ENCODE measurements around the gene FDX1.

Gene FDX1

GRCh38 chr11:110431051-110431672 lies 1.4 kb downstream of the FDX1 start:
- no peak for DNase-seq (ENCODE audit: low read depth in 2 of 3, low spot score in 2 of 3)

- no peak for DNase-seq (ENCODE audit: low read depth in 2 of 3, low spot score in 2 of 3)
Observed at GRCh38 chr11:110431674-110432073, 1.9 kb downstream of the FDX1 start.

GRCh38 chr11:110432713-110433392 lies 3.1 kb downstream of the FDX1 start:
- no peak for DNase-seq (ENCODE audit: low read depth in 2 of 3, low spot score in 2 of 3)

GRCh38 chr11:110433393-110434333 lies 3.9 kb downstream of the FDX1 start:
- DNase-seq (ENCODE audit: low read depth in 2 of 3, low spot score in 2 of 3), result no peak

GRCh38 chr11:110434952-110435779 lies 5.4 kb downstream of the FDX1 start:
- DNase-seq (ENCODE audit: low read depth in 2 of 3, low spot score in 2 of 3), result no peak

GRCh38 chr11:110435780-110436717 lies 6.3 kb downstream of the FDX1 start:
- no peak for DNase-seq (ENCODE audit: low read depth in 2 of 3, low spot score in 2 of 3)

GRCh38 chr11:110438017-110438416 lies 8.3 kb downstream of the FDX1 start:
- no peak for DNase-seq (ENCODE audit: low read depth in 2 of 3, low spot score in 2 of 3)

GRCh38 chr11:110445437-110445836 lies 15.7 kb downstream of the FDX1 start:
- no peak for DNase-seq (ENCODE audit: low read depth in 2 of 3, low spot score in 2 of 3)

GRCh38 chr11:110446061-110446460 lies 16.3 kb downstream of the FDX1 start:
- no peak for DNase-seq (ENCODE audit: low read depth in 2 of 3, low spot score in 2 of 3)

GRCh38 chr11:110446594-110446993 lies 16.8 kb downstream of the FDX1 start:
- no peak for DNase-seq (ENCODE audit: low read depth in 2 of 3, low spot score in 2 of 3)

GRCh38 chr11:110447343-110447742 lies 17.6 kb downstream of the FDX1 start:
- no peak for DNase-seq (ENCODE audit: low read depth in 2 of 3, low spot score in 2 of 3)

GRCh38 chr11:110447897-110448745 lies 18.4 kb downstream of the FDX1 start:
- no peak for DNase-seq (ENCODE audit: low read depth in 2 of 3, low spot score in 2 of 3)

- DNase-seq (ENCODE audit: low read depth in 2 of 3, low spot score in 2 of 3), result no peak
Observed at GRCh38 chr11:110450246-110450645, 20.5 kb downstream of the FDX1 start.

GRCh38 chr11:110452720-110453119 lies 23.0 kb downstream of the FDX1 start:
- DNase-seq (ENCODE audit: low read depth in 2 of 3, low spot score in 2 of 3), result no peak

- no peak for DNase-seq (ENCODE audit: low read depth in 2 of 3, low spot score in 2 of 3)
Observed at GRCh38 chr11:110453684-110454354, 24.1 kb downstream of the FDX1 start.

GRCh38 chr11:110454609-110455008 lies 24.9 kb downstream of the FDX1 start:
- DNase-seq (ENCODE audit: low read depth in 2 of 3, low spot score in 2 of 3), result no peak

- DNase-seq (ENCODE audit: low read depth in 2 of 3, low spot score in 2 of 3), result no peak
Observed at GRCh38 chr11:110455718-110456117, 26.0 kb downstream of the FDX1 start.

- DNase-seq (ENCODE audit: low read depth in 2 of 3, low spot score in 2 of 3), result no peak
Observed at GRCh38 chr11:110463153-110463552, 33.4 kb downstream of the FDX1 start.
